ENCODE results near the gene DENND1A.

DENND1A gene

DNA sequence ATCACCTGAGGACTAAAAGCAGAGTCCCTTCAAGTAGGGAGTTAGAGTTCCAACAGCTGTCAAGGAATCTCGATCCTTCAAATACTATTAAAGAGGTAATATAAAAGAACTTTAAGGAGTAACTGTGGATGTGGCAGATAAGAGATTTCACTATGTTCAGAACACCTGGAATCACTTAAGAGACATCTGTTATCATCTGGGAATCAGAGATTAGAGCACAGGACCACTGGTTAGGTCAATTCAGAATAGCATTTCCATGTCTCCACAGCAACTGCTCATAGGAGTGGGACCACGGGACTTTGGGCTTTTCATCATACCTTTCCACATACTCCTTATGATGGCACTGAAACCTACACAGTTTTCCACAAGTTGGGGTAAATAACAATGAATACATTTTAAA is 216.6 kb downstream of the DENND1A start:
- no peak for DNase-seq (ENCODE audit: extremely low spot score)
- CTCF ChIA-PET: no interaction called here
- POLR2A ChIA-PET: no interaction called here
- TF ChIP-seq, protein P1, sequence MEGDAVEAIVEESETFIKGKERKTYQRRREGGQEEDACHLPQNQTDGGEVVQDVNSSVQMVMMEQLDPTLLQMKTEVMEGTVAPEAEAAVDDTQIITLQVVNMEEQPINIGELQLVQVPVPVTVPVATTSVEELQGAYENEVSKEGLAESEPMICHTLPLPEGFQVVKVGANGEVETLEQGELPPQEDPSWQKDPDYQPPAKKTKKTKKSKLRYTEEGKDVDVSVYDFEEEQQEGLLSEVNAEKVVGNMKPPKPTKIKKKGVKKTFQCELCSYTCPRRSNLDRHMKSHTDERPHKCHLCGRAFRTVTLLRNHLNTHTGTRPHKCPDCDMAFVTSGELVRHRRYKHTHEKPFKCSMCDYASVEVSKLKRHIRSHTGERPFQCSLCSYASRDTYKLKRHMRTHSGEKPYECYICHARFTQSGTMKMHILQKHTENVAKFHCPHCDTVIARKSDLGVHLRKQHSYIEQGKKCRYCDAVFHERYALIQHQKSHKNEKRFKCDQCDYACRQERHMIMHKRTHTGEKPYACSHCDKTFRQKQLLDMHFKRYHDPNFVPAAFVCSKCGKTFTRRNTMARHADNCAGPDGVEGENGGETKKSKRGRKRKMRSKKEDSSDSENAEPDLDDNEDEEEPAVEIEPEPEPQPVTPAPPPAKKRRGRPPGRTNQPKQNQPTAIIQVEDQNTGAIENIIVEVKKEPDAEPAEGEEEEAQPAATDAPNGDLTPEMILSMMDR (IDR thresholded peaks at IDR 0.05; ENCODE audit: control extremely low read depth, extremely low read depth, low read depth, missing control alignments): no peak

DNA sequence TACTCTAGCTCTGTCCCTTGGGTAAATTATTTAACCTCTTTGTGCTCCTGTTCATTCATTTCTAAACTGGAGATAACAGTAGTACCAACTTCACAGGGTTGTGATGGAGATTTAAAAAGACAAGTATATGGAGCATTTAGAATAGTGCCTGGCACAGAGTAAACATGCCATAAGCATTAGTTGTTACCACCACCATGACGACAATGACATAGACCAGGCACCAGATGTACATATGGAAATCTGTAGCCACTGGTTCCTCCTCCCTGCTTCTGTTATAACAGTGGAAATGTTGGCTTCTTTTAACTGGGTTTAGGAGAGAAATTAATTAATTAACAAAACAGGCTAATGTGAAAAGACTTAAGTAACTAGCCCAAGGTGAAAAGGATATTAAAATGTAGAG is 217.5 kb downstream of the DENND1A start:
- POLR2A ChIA-PET: no interaction called here
- TF ChIP-seq, protein P1 (IDR thresholded peaks at IDR 0.05; ENCODE audit: control extremely low read depth, extremely low read depth, low read depth, missing control alignments): no peak
- DNase-seq (ENCODE audit: extremely low spot score): no peak
- CTCF ChIA-PET: interaction anchor here (1.6 to 2.1 kb wide), 2 partner anchors 12 to 16 kb away, joined by 3 to 4 read pairs; no protein-coding TSS in a partner anchor

DNA sequence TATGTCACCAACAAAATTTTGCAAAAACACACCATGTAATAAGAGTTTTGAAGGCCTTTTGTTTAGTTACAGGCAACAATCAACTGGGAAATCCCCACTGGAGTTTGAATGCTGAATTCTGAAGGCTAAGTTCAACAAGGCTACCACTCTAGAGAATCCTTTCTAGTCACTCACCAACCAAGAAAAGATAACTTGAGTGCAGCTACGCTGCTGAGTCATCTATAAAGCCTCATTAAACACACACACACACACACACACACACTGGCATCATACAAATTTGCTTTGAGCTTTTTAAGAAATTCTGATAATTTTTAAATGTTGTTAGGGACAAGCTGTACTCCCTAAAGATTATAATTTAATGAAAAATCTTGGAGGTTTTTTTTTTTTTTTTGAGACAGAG is 219.6 kb downstream of the DENND1A start:
- DNase-seq (ENCODE audit: extremely low spot score): no peak
- CTCF ChIA-PET: interaction anchor here (0.9 to 2.1 kb wide), 5 partner anchors 12 to 27 kb away, joined by 3 to 4 read pairs (median 3); no protein-coding TSS in a partner anchor
- POLR2A ChIA-PET: no interaction called here
- TF ChIP-seq, protein P1 (IDR thresholded peaks at IDR 0.05; ENCODE audit: control extremely low read depth, extremely low read depth, low read depth, missing control alignments): no peak

DNA sequence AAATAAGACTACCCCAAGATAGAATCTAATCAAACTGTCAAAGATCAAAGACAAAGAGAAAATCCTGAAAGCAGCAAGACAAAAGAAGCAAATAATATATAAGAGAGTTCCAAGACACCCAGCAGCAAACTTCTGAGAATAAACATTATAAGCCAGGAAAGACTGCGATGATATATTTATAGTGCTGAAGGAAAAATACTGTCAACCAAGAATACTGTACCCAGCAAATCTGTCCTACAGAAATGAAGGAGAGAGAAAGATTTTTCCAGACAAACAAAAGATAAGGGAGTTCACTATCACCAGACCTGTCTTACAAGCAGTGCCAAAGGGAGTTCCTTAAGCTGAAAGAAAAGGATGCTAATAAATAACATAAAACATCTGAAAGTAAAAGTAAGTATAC is 227.4 kb downstream of the DENND1A start:
- ChIA-PET POLR2A (no interaction called here), CTCF (interaction anchor here (1.2 kb wide), 1 partner anchor 15 kb away, joined by 3 read pairs; no protein-coding TSS in a partner anchor)
- TF ChIP-seq, protein P1 (IDR thresholded peaks at IDR 0.05; ENCODE audit: control extremely low read depth, extremely low read depth, low read depth, missing control alignments): no peak
- DNase-seq (ENCODE audit: extremely low spot score): no peak

DNA sequence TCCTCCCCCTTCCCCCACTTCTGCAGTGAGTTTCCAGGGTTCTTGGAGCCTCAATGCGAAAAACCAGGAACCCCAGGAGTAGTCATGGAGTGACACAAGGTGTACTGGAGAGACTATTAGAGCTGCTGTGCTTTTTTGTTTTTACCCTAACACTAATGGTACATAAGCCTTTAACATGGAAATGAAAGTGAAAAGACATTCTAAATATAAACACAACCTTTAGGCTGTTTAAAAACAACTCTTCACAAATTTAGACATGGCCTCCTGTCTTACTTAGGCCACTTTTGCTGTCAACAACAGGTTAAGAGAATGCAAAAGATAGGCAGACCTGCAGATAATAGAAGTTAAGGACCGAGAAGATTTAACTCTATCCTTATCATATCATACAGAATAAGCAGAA is 232.2 kb downstream of the DENND1A start:
- CTCF ChIA-PET: interaction anchor here (1.1 to 5.5 kb wide), 3 partner anchors 11 to 343 kb away, joined by 3 to 43 read pairs (median 3); no protein-coding TSS in a partner anchor
- TF ChIP-seq, protein P1 (IDR thresholded peaks at IDR 0.05; ENCODE audit: control extremely low read depth, extremely low read depth, low read depth, missing control alignments): no peak
- DNase-seq (ENCODE audit: extremely low spot score): peak; percentile 26
- POLR2A ChIA-PET: no interaction called here

DNA sequence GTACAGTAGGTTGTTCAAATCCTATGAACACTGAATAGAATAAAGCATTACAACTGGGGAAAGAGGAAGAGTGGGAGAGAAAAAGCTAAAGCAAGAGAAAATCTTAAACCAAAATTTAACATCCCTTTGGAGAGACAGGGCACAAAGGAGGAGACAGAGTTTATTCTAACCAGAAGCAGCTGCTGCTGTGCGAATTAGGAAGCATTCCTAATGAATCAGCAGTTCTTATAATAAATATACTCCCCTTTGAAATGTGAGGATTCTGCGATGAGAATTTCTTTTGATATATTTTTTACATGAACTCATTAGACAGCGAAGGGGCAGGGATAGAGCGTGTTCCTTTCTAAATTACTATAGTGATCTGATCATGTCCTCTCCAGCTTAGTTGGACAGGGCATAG is 233.4 kb downstream of the DENND1A start:
- ChIA-PET CTCF (interaction anchor here (0.6 to 5.5 kb wide), 2 partner anchors 10 to 22 kb away, joined by 3 to 43 read pairs; no protein-coding TSS in a partner anchor), POLR2A (no interaction called here)
- TF ChIP-seq, protein P1 (IDR thresholded peaks at IDR 0.05; ENCODE audit: control extremely low read depth, extremely low read depth, low read depth, missing control alignments): no peak
- no peak for DNase-seq (ENCODE audit: extremely low spot score)

All from GM10248 (cell line).